ENCODE measurements around the gene RAPGEFL1. TPM values are rescaled to one million over a fixed set of nuclear protein-coding genes. Genes with fewer than 3 reads are reported as not detected.

RAPGEFL1 gene
- 1.3 and 2.5 TPM in 2 replicates for total RNA-seq

GRCh38 chr17:40177275-40177874 lies at the start of gene RAPGEFL1:
Gene RAPGEFL1 (plus strand): TSS chr17:40177470. CDS start chr17:40177862, 392 bp downstream.

GRCh38 chr17:40218740-40219593 lies 41.7 kb downstream of the RAPGEFL1 start, which contains the start of gene WIPF2:
Gene WIPF2 (plus strand): TSS chr17:40219304. CDS start chr17:40256460, 37,156 bp downstream.

Other genes starting within 250 kb of the RAPGEFL1 start
- gene ORMDL3, start 249.9 kb upstream of the RAPGEFL1 start, total RNA-seq, result 43.6 and 46.1 TPM in 2 replicates
- gene LRRC3C, start 249.7 kb upstream of the RAPGEFL1 start, total RNA-seq, result not detected in 2 replicates
- not detected in 2 replicates for gene GSDMA, start 214.5 kb upstream of the RAPGEFL1 start, total RNA-seq
- gene PSMD3, start 196.7 kb upstream of the RAPGEFL1 start, total RNA-seq, result 69.0 and 70.6 TPM in 2 replicates
- not detected in 2 replicates for gene CSF3, start 162.0 kb upstream of the RAPGEFL1 start, total RNA-seq
- 25.2 and 51.4 TPM in 2 replicates for gene MED24, start 123.1 kb upstream of the RAPGEFL1 start, total RNA-seq
- gene THRA, start 114.5 kb upstream of the RAPGEFL1 start, total RNA-seq, result 26.6 and 27.3 TPM in 2 replicates
- 2.7 and 4.1 TPM in 2 replicates for gene NR1D1, start 76.9 kb upstream of the RAPGEFL1 start, total RNA-seq
- gene MSL1, start 55.5 kb upstream of the RAPGEFL1 start, total RNA-seq, result 42.4 and 49.2 TPM in 2 replicates
- 29.1 and 30.7 TPM in 2 replicates for gene CASC3, start 36.9 kb upstream of the RAPGEFL1 start, total RNA-seq
- gene WIPF2, start 41.8 kb downstream of the RAPGEFL1 start, total RNA-seq, result 8.7 and 9.0 TPM in 2 replicates
- 2.2 and 3.6 TPM in 2 replicates for gene CDC6, start 110.4 kb downstream of the RAPGEFL1 start, total RNA-seq
- gene RARA, start 131.7 kb downstream of the RAPGEFL1 start, total RNA-seq, result 56.8 and 58.6 TPM in 2 replicates
- gene GJD3, start 187.3 kb downstream of the RAPGEFL1 start, total RNA-seq, result 3.8 and 12.1 TPM in 2 replicates
- gene TOP2A, start 240.4 kb downstream of the RAPGEFL1 start, total RNA-seq, result 10.6 and 19.0 TPM in 2 replicates

Data from cardiac ventricle fibroblast (primary cell).